GM13976 (cell line): Measurements from ENCODE around the gene ROBO1.

Experiments used
- DNase-seq: peaks from one replicate; pipeline ENCODE4 v3.0.0; 2012; ENCODE audit warnings: low spot score
- in situ Hi-C: fragments of 300-500 bp; cut with MboI; formaldehyde crosslinking; loops from one replicate; pipeline ENCODE4 v1.12.0; 2022; ENCODE audit warnings: low sequenced_read_pairs, mixed read lengths, inconsistent platforms; ENCODE audit not compliant: unreplicated experiment
- TF ChIP-seq, protein P1 (sequence below): IDR thresholded peaks from 2 replicates; pipeline ENCODE4 v1.5.1; 2012; ENCODE audit warnings: borderline replicate concordance, mild to moderate bottlenecking; ENCODE audit not compliant: insufficient read depth; ENCODE audit errors: extremely low read depth, missing control alignments, control extremely low read depth

The ROBO1 gene

DNA sequence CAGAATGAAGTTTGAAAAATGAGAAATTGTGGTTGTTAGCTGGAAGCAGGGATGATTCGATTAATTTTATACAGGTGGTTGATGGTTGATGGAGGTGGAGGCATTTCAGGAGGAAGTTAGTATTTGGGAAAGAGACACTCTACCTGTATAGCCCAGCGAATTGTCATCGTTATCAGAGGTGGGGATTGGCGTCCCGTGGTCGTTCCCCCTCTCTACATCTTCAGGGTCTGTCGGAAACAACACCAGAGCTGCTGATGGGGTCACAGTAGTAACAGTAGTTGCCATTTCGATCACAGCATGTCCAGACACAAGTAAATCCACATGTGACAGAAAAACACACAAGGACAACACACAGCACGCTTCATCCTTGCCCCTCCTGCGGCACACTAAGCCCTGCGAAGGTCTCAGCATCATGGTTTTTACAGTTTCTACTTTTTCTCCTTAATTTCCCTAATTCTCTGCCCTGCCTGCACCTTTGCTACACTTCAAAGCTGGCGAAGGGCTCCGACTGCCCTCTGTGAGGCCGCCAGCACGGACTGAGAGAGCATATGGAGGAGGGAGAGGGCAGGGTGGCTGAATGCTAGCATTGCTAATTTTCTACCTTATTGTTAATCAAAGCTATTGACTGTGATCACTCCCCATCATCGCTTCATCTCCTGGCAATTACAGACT lies 642.3 kb downstream of the ROBO1 start:
- no peak for DNase-seq
- in situ Hi-C loops = no loop called here
- TF ChIP-seq, protein P1, sequence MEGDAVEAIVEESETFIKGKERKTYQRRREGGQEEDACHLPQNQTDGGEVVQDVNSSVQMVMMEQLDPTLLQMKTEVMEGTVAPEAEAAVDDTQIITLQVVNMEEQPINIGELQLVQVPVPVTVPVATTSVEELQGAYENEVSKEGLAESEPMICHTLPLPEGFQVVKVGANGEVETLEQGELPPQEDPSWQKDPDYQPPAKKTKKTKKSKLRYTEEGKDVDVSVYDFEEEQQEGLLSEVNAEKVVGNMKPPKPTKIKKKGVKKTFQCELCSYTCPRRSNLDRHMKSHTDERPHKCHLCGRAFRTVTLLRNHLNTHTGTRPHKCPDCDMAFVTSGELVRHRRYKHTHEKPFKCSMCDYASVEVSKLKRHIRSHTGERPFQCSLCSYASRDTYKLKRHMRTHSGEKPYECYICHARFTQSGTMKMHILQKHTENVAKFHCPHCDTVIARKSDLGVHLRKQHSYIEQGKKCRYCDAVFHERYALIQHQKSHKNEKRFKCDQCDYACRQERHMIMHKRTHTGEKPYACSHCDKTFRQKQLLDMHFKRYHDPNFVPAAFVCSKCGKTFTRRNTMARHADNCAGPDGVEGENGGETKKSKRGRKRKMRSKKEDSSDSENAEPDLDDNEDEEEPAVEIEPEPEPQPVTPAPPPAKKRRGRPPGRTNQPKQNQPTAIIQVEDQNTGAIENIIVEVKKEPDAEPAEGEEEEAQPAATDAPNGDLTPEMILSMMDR = no peak

DNA sequence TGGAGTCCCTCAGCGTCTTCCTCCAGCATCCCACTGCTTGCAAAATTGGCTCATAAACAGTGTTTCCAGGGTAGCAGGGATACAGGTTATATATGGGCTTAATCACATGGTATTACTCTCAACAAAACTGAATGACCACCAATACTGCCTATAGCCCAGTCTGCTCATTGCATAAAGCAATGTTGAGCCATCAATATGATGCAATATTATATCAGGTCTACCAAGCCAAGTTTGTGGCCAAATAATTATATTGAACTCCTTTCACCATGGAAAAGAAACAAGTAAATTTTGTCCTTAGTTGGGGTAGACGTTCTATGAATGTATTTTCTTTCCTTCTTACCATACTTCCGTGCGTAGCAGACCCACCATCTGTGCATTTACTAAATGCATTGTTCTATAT lies 652.3 kb downstream of the ROBO1 start:
- DNase-seq = no peak
- TF ChIP-seq, protein P1 = no peak
- in situ Hi-C loops = no loop called here

DNA sequence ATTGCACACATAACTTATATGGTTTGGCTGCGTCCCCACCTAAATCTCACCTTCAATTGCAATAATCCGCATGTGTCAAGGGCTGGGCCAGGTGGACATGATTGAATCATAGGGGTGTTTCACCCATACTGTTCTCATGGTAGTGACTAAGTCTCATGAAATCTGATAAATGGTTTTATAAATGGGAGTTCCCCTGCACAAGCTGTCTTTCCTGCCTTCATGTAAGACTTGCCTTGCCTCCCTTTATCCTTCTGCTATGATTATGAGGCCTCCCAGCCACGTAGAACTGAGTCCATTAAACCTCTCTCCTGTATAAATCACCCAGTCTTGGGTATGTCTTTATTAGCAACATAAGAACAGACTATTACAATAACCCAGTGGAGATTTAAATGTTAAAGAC lies 653.9 kb downstream of the ROBO1 start:
- in situ Hi-C loops = no loop called here
- TF ChIP-seq, protein P1 = no peak
- DNase-seq = no peak

DNA sequence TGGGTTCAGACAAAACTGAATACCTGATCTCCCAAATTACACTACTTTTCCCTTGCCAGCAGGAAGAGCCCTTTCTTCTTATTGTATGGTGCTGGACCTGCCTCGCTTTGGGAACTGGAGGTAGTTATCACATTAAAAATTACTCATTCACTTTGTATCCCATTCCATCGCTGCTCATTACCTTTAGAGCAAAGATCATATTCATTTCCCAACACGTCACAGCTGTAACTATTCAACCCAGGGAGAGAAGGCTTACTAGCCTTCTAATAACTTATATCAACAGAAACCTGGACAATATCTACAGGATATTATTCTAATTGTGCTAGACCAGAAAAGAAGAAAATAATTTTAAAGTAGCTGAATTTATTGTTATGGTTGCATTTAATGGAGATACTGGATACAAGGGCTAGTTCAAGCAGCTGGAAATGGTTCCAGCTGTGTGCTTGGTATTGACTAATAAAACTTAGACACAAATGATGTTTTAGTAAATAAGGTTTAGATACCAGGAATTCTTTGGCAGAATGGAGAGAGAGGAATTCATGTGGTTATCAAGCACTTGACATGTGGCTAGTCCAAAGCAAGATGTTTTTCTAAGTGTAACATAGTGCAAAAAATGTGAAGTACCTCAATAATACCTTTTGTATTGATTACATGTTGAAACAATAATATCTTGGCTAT lies 656.3 kb downstream of the ROBO1 start:
- in situ Hi-C loops = no loop called here
- DNase-seq = no peak
- TF ChIP-seq, protein P1 = no peak

DNA sequence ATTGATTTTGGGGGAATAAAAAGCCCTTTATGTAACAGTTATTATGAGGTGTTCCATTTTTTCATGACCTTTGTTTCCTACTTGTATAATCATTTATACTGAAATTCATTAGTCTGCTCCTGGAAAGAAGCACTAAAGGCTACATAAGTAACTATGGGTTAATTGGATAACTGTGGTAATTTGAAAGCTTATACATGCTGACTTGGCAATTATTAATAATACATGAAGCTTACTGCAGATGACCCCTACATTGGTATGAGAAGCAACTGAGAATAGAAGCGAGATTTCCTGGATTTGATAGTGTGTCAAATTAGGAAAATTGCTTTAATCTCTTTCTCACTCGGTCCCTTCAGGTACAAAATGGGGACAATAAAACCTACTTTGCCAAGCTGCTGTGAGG lies 658.0 kb downstream of the ROBO1 start:
- no peak for DNase-seq
- in situ Hi-C loops = no loop called here
- TF ChIP-seq, protein P1 = no peak

DNA sequence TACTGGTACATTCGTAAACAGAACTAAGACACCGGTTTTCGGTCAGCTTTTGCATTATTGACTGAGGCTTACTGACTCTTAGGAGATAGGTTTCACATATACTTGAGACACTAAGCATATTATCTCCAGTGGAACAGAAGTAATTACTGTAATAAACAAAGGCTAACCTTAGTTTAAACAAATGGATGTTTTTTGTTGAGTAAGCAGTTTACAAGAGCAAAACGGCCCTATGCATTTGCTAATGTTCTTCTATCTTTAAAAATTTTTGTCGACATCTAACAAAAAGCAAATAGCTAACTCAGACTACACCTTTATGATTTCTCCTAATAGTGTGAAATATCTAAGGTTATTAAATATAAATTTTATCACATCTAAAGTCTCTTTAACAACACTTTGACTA lies 664.5 kb downstream of the ROBO1 start:
- DNase-seq = no peak
- TF ChIP-seq, protein P1 = no peak
- in situ Hi-C loops = no loop called here
